ENCODE measurements around the gene SASH1.

The SASH1 gene

DNA sequence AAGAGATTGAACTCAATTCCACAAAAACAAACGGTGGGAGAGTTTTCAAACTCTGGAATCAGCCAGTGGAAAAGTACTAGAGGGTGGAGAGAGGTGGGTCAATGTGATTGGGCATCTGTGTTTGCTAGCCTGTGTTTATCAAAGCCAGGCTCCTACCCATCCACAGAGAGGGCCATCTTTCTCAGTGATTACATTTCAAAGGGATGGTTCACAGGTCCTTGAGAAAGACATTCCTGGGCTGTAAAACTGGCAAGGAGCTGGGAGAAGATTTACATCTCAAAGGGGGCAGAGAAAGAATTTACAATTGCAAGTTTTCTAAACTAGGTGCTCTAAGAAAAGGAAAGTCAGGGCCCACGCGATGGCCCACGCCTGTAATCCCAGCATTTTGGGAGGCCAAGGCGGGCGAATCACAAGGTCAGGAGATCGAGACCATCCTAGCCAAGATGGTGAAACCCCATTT, 257.4 kb downstream of the SASH1 start:
- DNase-seq: no peak
